Common myeloid progenitor, CD34-positive (primary cell): ENCODE results near the gene TMEM174.

Experiments
- CTCF ChIA-PET: fragments of 350-600 bp; sonication (Branson Sonifier 250); formaldehyde crosslinking; loops from one replicate; lab custom pipeline; 2021; ENCODE audit warnings: antibody characterized with exemption; lab: Charles Lee
- POLR2A ChIA-PET: fragments of 350-600 bp; sonication (Branson Sonifier 250); formaldehyde crosslinking; loops from one replicate; lab custom pipeline; 2021; ENCODE audit warnings: antibody characterized with exemption; lab: Charles Lee
- DNase-seq, 3 donors: peaks; one replicate each; pipeline versions ENCODE4 v3.0.0 to v3.0.0-alpha.2; 2013
- H3K27ac ChIP-seq, 2 experiments: 1 replicate in 1 of 2; 2 replicates in 1 of 2; pipeline ENCODE4 v1.7.0; 2013; ENCODE audit warnings: inconsistent platforms in 2 of 2, low read length in 2 of 2, mild to moderate bottlenecking in 2 of 2, low read depth in 1 of 2, moderate library complexity in 1 of 2; ENCODE audit not compliant: severe bottlenecking in 2 of 2, insufficient read depth in 1 of 2, poor library complexity in 1 of 2
- H3K27me3 ChIP-seq, 5 experiments: replicated peaks in 2 of 5; 1 replicate in 3 of 5; 2 replicates in 2 of 5; pipeline versions ENCODE4 v1.6.1 to v1.7.0; 2013; ENCODE audit warnings: low read length in 4 of 5, mild to moderate bottlenecking in 2 of 5, moderate library complexity in 2 of 5, inconsistent platforms in 1 of 5; ENCODE audit not compliant: insufficient read depth in 5 of 5, control insufficient read depth in 4 of 5
- H3K36me3 ChIP-seq, 4 experiments: 1 replicate in 2 of 4; 2 replicates in 2 of 4; pipeline versions ENCODE4 v1.6.1 to v1.7.0; 2013; ENCODE audit warnings: low read length in 3 of 4, control low read depth in 1 of 4, mild to moderate bottlenecking in 1 of 4; ENCODE audit not compliant: control insufficient read depth in 4 of 4, insufficient read depth in 4 of 4
- H3K4me1 ChIP-seq, 4 experiments: 1 replicate in 3 of 4; 2 replicates in 1 of 4; pipeline versions ENCODE4 v1.6.1 to v1.7.1; 2013; ENCODE audit warnings: low read length in 3 of 4, mild to moderate bottlenecking in 3 of 4, control low read depth in 1 of 4, inconsistent platforms in 1 of 4, moderate library complexity in 1 of 4; ENCODE audit not compliant: control insufficient read depth in 4 of 4, insufficient read depth in 4 of 4; ENCODE audit errors: control extremely low read depth in 1 of 4
- H3K4me3 ChIP-seq, 7 experiments: 1 replicate in 4 of 7; 2 replicates in 3 of 7; pipeline versions ENCODE4 v1.5.1 to v1.7.0; 2013; ENCODE audit warnings: mild to moderate bottlenecking in 7 of 7, low read length in 6 of 7, moderate library complexity in 6 of 7, inconsistent platforms in 2 of 7, low read depth in 2 of 7, control low read depth in 1 of 7; ENCODE audit not compliant: insufficient read depth in 4 of 7, control insufficient read depth in 1 of 7; ENCODE audit errors: extremely low read depth in 1 of 7
- H3K9me3 ChIP-seq, 5 experiments: 1 replicate in 4 of 5; 2 replicates in 1 of 5; pipeline versions ENCODE4 v1.6.1 to v1.7.1; 2013; ENCODE audit warnings: low read length in 4 of 5, mild to moderate bottlenecking in 2 of 5, inconsistent platforms in 1 of 5, low read depth in 1 of 5, moderate library complexity in 1 of 5; ENCODE audit not compliant: control insufficient read depth in 4 of 5, insufficient read depth in 2 of 5; ENCODE audit errors: control extremely low read depth in 1 of 5
- WGBS: methylation state at CpG from one replicate; pipeline ENCODE4 v1.1.5; 2013; ENCODE audit not compliant: insufficient coverage; 5-methylcytosine and 5-hydroxymethylcytosine counted together

TMEM174 gene

DNA sequence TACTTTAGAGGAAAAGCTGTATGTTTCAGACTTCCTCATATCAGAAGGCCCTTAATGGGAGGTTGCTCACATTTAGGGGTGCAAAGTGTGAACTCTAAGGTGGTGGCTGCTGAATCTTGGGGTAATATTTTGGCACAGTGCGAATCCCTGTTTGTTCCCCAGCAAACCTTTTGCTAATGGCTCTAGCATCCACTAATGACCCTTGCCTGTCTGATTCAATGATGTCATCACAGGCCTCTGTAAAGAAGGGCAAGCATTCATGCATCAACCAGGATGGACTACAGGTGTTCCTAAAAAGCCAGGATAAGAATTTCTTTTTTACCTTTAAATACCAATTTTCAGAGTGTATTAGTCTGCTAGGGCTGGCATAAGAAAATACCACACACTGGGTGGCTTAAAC is 32.2 kb upstream of the TMEM174 start:
- ChIA-PET POLR2A (no interaction called here), CTCF (no interaction called here)
- Histone ChIP-seq H3K4me1 (no peaks in the 10 kb centered on the region), H3K4me3 (no peak overlapping the region), H3K27ac (no peak overlapping the region), H3K9me3 (no peaks in the 10 kb centered on the region), H3K36me3 (no peaks in the 10 kb centered on the region), H3K27me3 (peaks cover 8 to 74% (median 15%) of the 10 kb centered on the region in 5 experiments)
- 100% methylated on average over 1 of the region's 1 CpG for WGBS
- no peak for DNase-seq

DNA sequence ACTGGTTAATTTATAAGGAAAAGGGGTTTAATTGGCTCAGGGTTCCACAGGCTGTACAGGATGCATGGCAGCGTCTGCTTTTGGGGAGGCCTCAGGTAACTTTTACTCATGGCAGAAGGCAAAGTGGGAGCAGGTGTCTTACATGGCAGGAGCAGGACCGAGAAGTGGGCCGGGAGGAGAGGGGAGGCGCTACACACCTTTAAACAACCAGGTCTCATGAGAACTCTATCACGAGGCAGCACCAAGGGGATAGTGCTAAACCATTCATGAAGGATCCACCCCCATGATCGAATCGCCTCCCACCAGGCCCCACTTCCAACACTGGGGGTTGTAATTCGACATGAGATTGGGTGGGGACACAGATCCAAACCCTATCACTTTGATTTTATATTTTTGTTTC is 31.0 kb upstream of the TMEM174 start:
- H3K4me3 ChIP-seq = no peak overlapping the region
- ChIA-PET POLR2A (interaction anchor here (0.7 kb wide), 1 partner anchor 137 kb away, joined by 4 read pairs; no protein-coding TSS in a partner anchor), CTCF (no interaction called here)
- no peaks in the 10 kb centered on the region for H3K4me1 ChIP-seq
- H3K27ac ChIP-seq = no peak overlapping the region
- no peaks in the 10 kb centered on the region for H3K36me3 ChIP-seq
- H3K27me3 ChIP-seq = peaks cover 8 to 76% (median 15%) of the 10 kb centered on the region in 5 experiments
- no peak for DNase-seq
- WGBS = 95% methylated on average over 4 of the region's 8 CpGs
- no peaks in the 10 kb centered on the region for H3K9me3 ChIP-seq

DNA sequence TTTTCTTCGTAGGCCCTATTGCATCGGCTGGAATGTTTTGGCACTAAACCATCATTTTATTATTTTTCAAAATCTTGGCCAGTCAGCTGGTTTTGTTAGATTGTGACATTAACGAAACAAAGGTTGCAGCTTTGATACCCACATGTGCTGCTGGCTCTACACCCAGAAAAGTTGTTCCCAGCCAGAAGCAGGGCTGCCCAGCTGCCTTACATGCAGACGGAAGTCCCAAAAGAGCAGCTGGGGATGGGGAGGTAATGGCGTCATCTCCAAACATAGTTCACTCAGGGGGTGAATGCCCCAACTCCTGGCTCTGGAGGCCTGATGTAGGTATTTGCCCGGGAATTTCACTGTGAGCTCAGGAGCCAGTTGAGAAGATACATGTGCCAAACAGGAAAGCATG is 29.3 kb upstream of the TMEM174 start:
- Histone ChIP-seq H3K4me1 (no peaks in the 10 kb centered on the region), H3K36me3 (no peaks in the 10 kb centered on the region), H3K9me3 (no peaks in the 10 kb centered on the region), H3K27ac (no peak overlapping the region), H3K4me3 (no peak overlapping the region), H3K27me3 (peaks cover 10 to 73% (median 15%) of the 10 kb centered on the region in 5 experiments)
- no peak for DNase-seq
- POLR2A ChIA-PET = no interaction called here
- WGBS = 95% methylated on average over 4 of the region's 6 CpGs
- CTCF ChIA-PET = interaction anchor here (1.0 kb wide), 1 partner anchor 9 kb away, joined by 3 read pairs; no protein-coding TSS in a partner anchor

DNA sequence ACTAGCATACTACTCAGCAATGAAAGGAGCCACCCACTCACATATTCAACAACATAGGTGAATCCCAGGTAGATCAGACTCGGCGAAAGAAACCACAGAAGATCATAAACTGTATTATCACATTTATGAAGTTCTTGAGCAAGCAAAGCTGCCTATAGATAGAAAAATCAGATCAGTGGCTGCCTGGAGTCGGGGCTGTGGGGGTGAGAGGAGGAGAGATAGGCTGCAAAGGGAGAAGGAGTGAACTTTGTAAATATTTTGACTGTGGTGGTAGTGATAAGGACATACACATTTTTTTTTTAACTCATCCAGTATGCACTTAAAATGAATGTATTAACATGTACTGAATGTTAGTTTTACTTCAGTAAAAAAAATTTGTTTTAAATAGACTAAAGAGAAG is 23.5 kb upstream of the TMEM174 start:
- CTCF ChIA-PET = no interaction called here
- H3K9me3 ChIP-seq = no peaks in the 10 kb centered on the region

DNA sequence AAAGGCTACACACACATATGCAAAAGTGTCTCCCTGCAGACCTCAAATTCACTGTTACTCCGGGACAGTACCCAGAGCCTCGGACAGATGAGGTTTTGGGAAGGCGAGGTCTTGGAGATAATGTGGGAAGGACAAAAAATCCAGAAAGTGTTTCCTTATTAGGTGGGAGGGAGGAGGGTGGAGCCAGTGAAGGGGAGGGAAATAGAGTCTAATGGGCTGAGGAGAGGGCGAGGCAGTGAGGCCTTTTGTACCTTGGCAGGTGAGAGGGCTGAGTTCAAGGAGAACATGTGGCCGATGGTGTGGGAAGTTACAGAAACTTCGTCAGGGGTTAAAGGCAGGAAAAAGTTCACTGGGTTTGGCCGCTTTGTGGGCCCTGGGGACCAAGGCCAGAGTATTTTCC is 22.1 kb upstream of the TMEM174 start:
- CTCF ChIA-PET = interaction anchor here (1.1 kb wide), 1 partner anchor 16 kb away, joined by 3 read pairs; no protein-coding TSS in a partner anchor
- Histone ChIP-seq H3K4me1 (no peaks in the 10 kb centered on the region), H3K4me3 (no peak overlapping the region), H3K27ac (no peak overlapping the region), H3K9me3 (no peaks in the 10 kb centered on the region), H3K36me3 (no peaks in the 10 kb centered on the region), H3K27me3 (peaks cover 11 to 89% (median 18%) of the 10 kb centered on the region in 5 experiments)
- no peak for DNase-seq
- POLR2A ChIA-PET = no interaction called here
- 86% methylated on average over 7 of the region's 7 CpGs for WGBS

More for the DNA sequence above, 23.5 kb upstream of the TMEM174 start:
- no CpG with 5 or more reads among the region's 3 CpGs for WGBS
- H3K4me3 ChIP-seq = no peak overlapping the region
- H3K27me3 ChIP-seq = peaks cover 11 to 90% (median 17%) of the 10 kb centered on the region in 5 experiments
- DNase-seq = no peak
- H3K36me3 ChIP-seq = no peaks in the 10 kb centered on the region
- POLR2A ChIA-PET = no interaction called here
- H3K4me1 ChIP-seq = no peaks in the 10 kb centered on the region
- no peak overlapping the region for H3K27ac ChIP-seq

DNA sequence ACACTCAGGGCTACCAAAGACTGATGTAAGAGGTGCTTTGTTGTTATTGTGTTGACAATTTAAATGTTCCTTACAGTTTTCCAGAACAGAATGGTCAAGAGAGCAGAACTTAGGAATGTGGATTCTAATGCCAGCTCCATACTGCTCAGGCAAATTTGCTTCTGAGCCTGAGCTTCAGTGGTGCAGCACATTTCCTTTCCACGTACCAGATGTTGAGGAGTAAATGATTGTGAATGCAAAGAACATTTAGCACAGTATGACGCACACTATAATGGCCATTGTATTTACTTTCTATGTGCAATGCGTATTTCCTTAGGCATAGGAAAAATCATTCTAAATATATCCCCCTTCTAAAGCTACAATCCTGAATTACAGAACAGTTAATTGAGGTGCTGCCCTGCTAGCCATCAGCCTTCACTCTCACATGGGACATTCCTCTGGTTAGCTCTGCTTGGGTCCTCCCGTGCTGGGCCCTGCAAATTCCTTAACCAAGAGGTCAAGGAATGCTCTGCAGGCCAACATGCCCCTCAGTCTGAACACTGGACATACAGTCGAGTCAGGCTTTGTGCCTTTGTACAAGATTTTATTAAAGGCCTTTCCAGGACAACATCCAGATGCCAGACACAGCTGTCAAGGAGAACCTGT is 21.1 kb upstream of the TMEM174 start:
- Histone ChIP-seq H3K27me3 (peaks cover 12 to 89% (median 23%) of the 10 kb centered on the region in 5 experiments), H3K4me3 (no peak overlapping the region), H3K36me3 (no peaks in the 10 kb centered on the region), H3K9me3 (no peaks in the 10 kb centered on the region), H3K4me1 (no peaks in the 10 kb centered on the region), H3K27ac (no peak overlapping the region)
- DNase-seq = no peak
- CTCF ChIA-PET = interaction anchor here (1.1 to 2.2 kb wide), 4 partner anchors 16 to 48 kb away, joined by 3 to 7 read pairs (median 3); no protein-coding TSS in a partner anchor
- POLR2A ChIA-PET = no interaction called here
- WGBS = 86% methylated on average over 3 of the region's 5 CpGs
